HG02885 (cell line): Measurements from ENCODE around the gene ASB8.

ENCODE experiments used
- ATAC-seq: cut with Tn5 transposase; IDR thresholded peaks from one replicate; pipeline ENCODE4 v1.9.1; 2021; ENCODE audit warnings: mild to moderate bottlenecking; ENCODE audit not compliant: unreplicated experiment, poor library complexity

The ASB8 gene

GRCh38 chr12:48157018-48157888 lies at the start of gene ASB8:
Gene ASB8, minus strand, starts transcription at chr12:48157515. Its CDS starts 4,019 bp downstream, at chr12:48153496.
- ATAC-seq: peak; percentile 93

- ATAC-seq: no peak
Observed at GRCh38 chr12:48203192-48203591, 45.9 kb upstream of the ASB8 start, which contains the start of gene OR10AD1. Gene OR10AD1, minus strand, starts transcription at chr12:48203292. Its CDS starts 0 bp downstream, at chr12:48203292.

- ATAC-seq: no peak
Observed at GRCh38 chr12:48202766-48203165, 45.5 kb upstream of the ASB8 start.

- no peak for ATAC-seq
Observed at GRCh38 chr12:48201516-48201915, 44.2 kb upstream of the ASB8 start.

GRCh38 chr12:48201091-48201490 lies 43.8 kb upstream of the ASB8 start:
- ATAC-seq: no peak

- no peak for ATAC-seq
Observed at GRCh38 chr12:48199774-48200221, 42.5 kb upstream of the ASB8 start.

- ATAC-seq: no peak
Observed at GRCh38 chr12:48198985-48199384, 41.7 kb upstream of the ASB8 start.

- peak; percentile 19 for ATAC-seq
Observed at GRCh38 chr12:48198672-48198971, 41.3 kb upstream of the ASB8 start.

- ATAC-seq: peak; percentile 100
Observed at GRCh38 chr12:48197971-48198671, 40.8 kb upstream of the ASB8 start.

- ATAC-seq: peak; percentile 27
Observed at GRCh38 chr12:48197549-48197970, 40.2 kb upstream of the ASB8 start.

- no peak for ATAC-seq
Observed at GRCh38 chr12:48194799-48195201, 37.5 kb upstream of the ASB8 start.

- ATAC-seq: no peak
Observed at GRCh38 chr12:48193623-48194022, 36.3 kb upstream of the ASB8 start.

- ATAC-seq: no peak
Observed at GRCh38 chr12:48192861-48193260, 35.5 kb upstream of the ASB8 start.

GRCh38 chr12:48191096-48191495 lies 33.8 kb upstream of the ASB8 start:
- ATAC-seq: no peak

GRCh38 chr12:48189331-48190125 lies 32.2 kb upstream of the ASB8 start:
- ATAC-seq: peak; percentile 76

- no peak for ATAC-seq
Observed at GRCh38 chr12:48187916-48188695, 30.8 kb upstream of the ASB8 start.

- ATAC-seq: no peak
Observed at GRCh38 chr12:48185181-48185919, 28.0 kb upstream of the ASB8 start.

GRCh38 chr12:48184549-48184922 lies 27.2 kb upstream of the ASB8 start:
- ATAC-seq: no peak

- no peak for ATAC-seq
Observed at GRCh38 chr12:48183876-48184548, 26.7 kb upstream of the ASB8 start.
